Adrenal gland (tissue), 19 donors: ENCODE results near the gene SPATA18. TPM values are rescaled to one million over a fixed set of nuclear protein-coding genes. Genes with fewer than 3 reads are reported as not detected.

Source experiments
- DNase-seq, 7 donors: peaks; one replicate each; pipeline ENCODE4 v3.0.0-alpha.2; 2019 to 2020
- H3K27ac ChIP-seq, 5 donors: fragments of 200-600 bp; sonication (generic) in 4 of 5; 1 replicate in 3 of 5; 2 replicates in 2 of 5; pipeline versions ENCODE4 v1.5.1 to v1.8.0; 2016 to 2020; ENCODE audit warnings: mild to moderate bottlenecking in 1 of 5
- H3K27me3 ChIP-seq: fragments of 200-600 bp; 2 replicates; pipeline ENCODE4 v1.8.0; 2021
- H3K36me3 ChIP-seq, 2 donors: fragments of 200-600 bp; replicated peaks in 1 of 2; 1 replicate in 1 of 2; 2 replicates in 1 of 2; pipeline versions ENCODE4 v1.5.1 to v1.8.0; 2018 to 2022
- H3K4me1 ChIP-seq, 2 donors: fragments of 200-600 bp; replicated peaks in 1 of 2; 1 replicate in 1 of 2; 2 replicates in 1 of 2; pipeline versions ENCODE4 v1.5.1 to v1.8.0; 2018 to 2021
- H3K4me3 ChIP-seq, 4 donors: fragments of 200-600 bp; sonication (generic) in 3 of 4; one replicate each; pipeline ENCODE4 v1.5.1; 2016 to 2018
- H3K9me3 ChIP-seq, 3 donors: fragments of 200-600 bp; sonication (generic) in 1 of 3; replicated peaks in 1 of 3; 1 replicate in 2 of 3; 2 replicates in 1 of 3; pipeline versions ENCODE4 v1.5.1 to v1.8.0; 2016 to 2021
- CTCF ChIP-seq, 6 experiments: fragments of 450-650 bp in 4 of 6; fragments of 200-600 bp in 2 of 6; sonication (generic) in 1 of 6; IDR thresholded peaks; 1 replicate in 5 of 6; 2 replicates in 1 of 6; pipeline versions ENCODE4 v1.5.1 to v1.8.0; 2016 to 2021; ENCODE audit warnings: antibody characterized with exemption in 6 of 6, mild to moderate bottlenecking in 2 of 6, moderate library complexity in 1 of 6
- POLR2A ChIP-seq, 2 donors: fragments of 450-650 bp; IDR thresholded peaks; one replicate each; pipeline ENCODE4 v1.6.1; 2017; ENCODE audit warnings: antibody characterized with exemption in 2 of 2, mild to moderate bottlenecking in 2 of 2, moderate library complexity in 1 of 2
- WGBS, 4 donors: extraction: QIAGEN DNeasy Blood & Tissue Kit in 2 of 4; methylation state at CpG; one replicate each; pipeline versions ENCODE4 v1.1.5 to v1.1.7; 2013 to 2017; 5-methylcytosine and 5-hydroxymethylcytosine counted together
- intact Hi-C, 2 donors: fragments of 100-400 bp; cut with DNase I; formaldehyde crosslinking; loops; one replicate each; pipeline versions ENCODE4 v1.14.1 to v1.15.0; 2022 to 2023
- long read RNA-seq, 10 donors: library from polyadenylated mRNA in 3 of 10; unstranded in 2 of 10; stranded (forward) in 1 of 10; transcript quantifications; one replicate each; pipeline ENCODE4 v2.0.0 and lab custom pipeline, GENCODE V29; 2021 to 2026
- polyA plus RNA-seq, 3 donors: library from polyadenylated mRNA; stranded (reverse); fragments of 200-250 nt in 2 of 3; fragments of 350-450 nt in 1 of 3; fragmentation: Illumina TruSeq in 1 of 3; extraction: RNeasy Lipid Tissue Mini Kit (QIAGEN cat#74804) in 1 of 3; gene quantifications; one replicate each; pipeline ENCODE4 v1.2.3, GENCODE V29; 2013 to 2014
- total RNA-seq, 9 donors: library from RNA; depleted of rRNA in 4 of 9; stranded (reverse); fragments of >200 nt in 4 of 9; fragments of 120-200 nt in 1 of 9; fragmentation: NEBNext Ultra II Directional in 1 of 9; extraction: Animal tissue kit (Norgen Biotek cat#: 25700) in 1 of 9; gene quantifications; one replicate each; pipeline versions ENCODE4 v1.1.0 to v1.2.4, GENCODE V29; 2013 to 2023
- donor health status: healthy with polysubstance abuse.
- donor health status: Bipolar disorder and iron deficiency.
- donor health status: DM: yes; HTN: yes; CAD: no.
- donor health status: DM: no; HTN: no; CAD: no.
- donor health status: DM: no; HTN: no; CAD: no.
- donor health status: DM: yes; HTN: yes; CAD: no.

SPATA18 gene
- 10 to 100 TPM in 6 of 9 donors, 1 to 10 TPM in 3; 1.2 to 29.2 (median 15.1) TPM for total RNA-seq
- polyA plus RNA-seq, result 1 to 10 TPM; 2.5 to 5.6 (median 2.5) TPM
- long read RNA-seq, donor 1, result 0 reads
- long read RNA-seq, donor 2, result 0 reads
- long read RNA-seq, donor 3, result 0 reads
- long read RNA-seq, donor 4, partial matches to known transcripts, result 1 of 2 reads
- long read RNA-seq, donor 4, other reads (novel, unspliced or antisense), result 1 of 2 reads
- long read RNA-seq, donor 5, full-length matches to known transcripts, result 8 of 17 reads
- long read RNA-seq, donor 5, partial matches to known transcripts, result 0 of 17 reads
- long read RNA-seq, donor 5, other reads (novel, unspliced or antisense), result 9 of 17 reads
- long read RNA-seq, donor 6, partial matches to known transcripts, result 0 of 1 reads
- long read RNA-seq, donor 6, other reads (novel, unspliced or antisense), result 0 of 1 reads
- long read RNA-seq, donor 7, result 0 reads
- long read RNA-seq, donor 8, result 0 reads
- long read RNA-seq, donor 9, partial matches to known transcripts, result 0 of 1 reads
- long read RNA-seq, donor 9, other reads (novel, unspliced or antisense), result 0 of 1 reads
- long read RNA-seq, donor 10, result 0 reads

- WGBS, 4 donors, result 1 to 6% (median 2%) methylated on average over 2 to 44 of the region's 44 CpGs
- Histone ChIP-seq H3K36me3 (no peaks in the 10 kb centered on the region), H3K27me3 (no peaks in the 10 kb centered on the region), H3K4me3 (peak within 1 kb of the TSS in 3 of 4 donors; percentile 1 to 63 (median 53)), H3K27ac (peak within 1 kb of the TSS in 4 of 5 donors; percentile 7 to 64 (median 22)), H3K4me1 (no peaks in the 10 kb centered on the region), H3K9me3 (no peaks in the 10 kb centered on the region)
- peak; percentile 19 to 52 (median 28) for DNase-seq
- intact Hi-C loops, result no loop called here
- TF ChIP-seq CTCF (IDR thresholded peaks at IDR 0.05) (no peak), POLR2A (IDR thresholded peaks at IDR 0.05) (peak in 1 of 2 donors; percentile 2)
These were observed at the start of gene SPATA18 for GRCh38 chr4:52051213-52051614. TSS of gene SPATA18 (plus strand) at chr4:52051304. CDS start at chr4:52051705, 401 bp downstream.

DNA sequence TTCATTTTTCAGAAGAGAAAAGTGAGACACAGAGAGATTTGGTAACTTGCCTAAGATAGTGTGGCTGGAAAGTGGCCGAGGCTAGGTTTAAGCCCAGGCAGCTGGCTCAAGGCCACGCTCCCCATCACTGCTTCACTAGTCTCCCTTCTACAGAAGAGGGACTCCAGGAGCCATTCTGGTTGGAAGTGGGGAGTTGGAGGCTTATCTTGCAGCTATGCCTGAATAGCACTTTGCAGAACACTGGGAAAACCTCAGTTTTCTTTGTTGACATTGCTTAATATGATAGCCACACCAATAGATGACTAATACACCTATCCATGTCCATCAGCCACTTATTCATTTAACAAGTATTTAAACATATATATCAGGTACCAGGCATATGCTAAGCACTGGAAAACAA lies 49.5 kb upstream of the SPATA18 start:
- H3K27me3 ChIP-seq, result no peaks in the 10 kb centered on the region
- H3K36me3 ChIP-seq, result no peaks in the 10 kb centered on the region
- H3K4me1 ChIP-seq, result no peaks in the 10 kb centered on the region
- intact Hi-C loops, result no loop called here
- no peak overlapping the region for H3K4me3 ChIP-seq
- DNase-seq, result no peak
- WGBS, 4 donors, result 71 to 82% (median 79%) methylated on average over 2 of the region's 2 CpGs
- no peak overlapping the region for H3K27ac ChIP-seq
- TF ChIP-seq POLR2A (IDR thresholded peaks at IDR 0.05) (no peak), CTCF (IDR thresholded peaks at IDR 0.05) (no peak)
- H3K9me3 ChIP-seq, result no peaks in the 10 kb centered on the region

DNA sequence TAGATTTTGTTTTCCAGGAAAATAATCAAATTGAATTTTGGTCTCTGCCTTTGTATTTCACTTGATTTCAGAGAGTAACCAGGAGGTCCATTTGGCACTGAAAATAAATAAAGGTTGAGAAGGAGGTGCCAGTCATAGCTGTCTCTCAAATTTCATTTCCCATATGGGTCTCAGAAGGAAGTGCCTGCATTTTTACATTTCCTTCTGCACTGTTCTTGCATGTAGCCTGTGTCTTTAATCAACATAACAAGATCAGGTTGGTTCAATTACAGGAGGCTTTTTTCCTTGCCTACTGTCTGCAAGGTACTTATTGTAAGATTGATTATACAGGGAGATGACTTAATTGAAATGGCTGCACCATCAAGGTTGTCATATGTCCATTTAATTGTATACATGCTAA lies 46.7 kb upstream of the SPATA18 start:
- intact Hi-C loops, result no loop called here
- DNase-seq, result no peak
- Histone ChIP-seq H3K36me3 (no peaks in the 10 kb centered on the region), H3K27me3 (no peaks in the 10 kb centered on the region), H3K9me3 (no peaks in the 10 kb centered on the region), H3K27ac (no peak overlapping the region), H3K4me1 (no peaks in the 10 kb centered on the region), H3K4me3 (no peak overlapping the region)
- no peak for TF ChIP-seq POLR2A (IDR thresholded peaks at IDR 0.05)
- TF ChIP-seq CTCF (IDR thresholded peaks at IDR 0.05), result no peak

GRCh38 chr4:52005604-52006273 lies 45.4 kb upstream of the SPATA18 start:
- Histone ChIP-seq H3K27me3 (no peaks in the 10 kb centered on the region), H3K27ac (no peak overlapping the region), H3K9me3 (no peaks in the 10 kb centered on the region), H3K4me3 (no peak overlapping the region), H3K4me1 (no peaks in the 10 kb centered on the region), H3K36me3 (no peaks in the 10 kb centered on the region)
- intact Hi-C loops, result no loop called here
- no peak for DNase-seq
- WGBS, 4 donors, result 84 to 100% (median 92%) methylated on average over 1 to 2 of the region's 2 CpGs
- no peak for TF ChIP-seq POLR2A (IDR thresholded peaks at IDR 0.05)
- no peak for TF ChIP-seq CTCF (IDR thresholded peaks at IDR 0.05)
